Measurements from ENCODE around the gene TFDP2. TPM values are rescaled to one million over a fixed set of nuclear protein-coding genes. Genes with fewer than 3 reads are reported as not detected.

The TFDP2 gene
- total and polyA plus RNA-seq, 2 experiments from 2014 or later = 150 to 410 TPM

GRCh38 chr3:142127941-142128658 lies 21.2 kb downstream of the TFDP2 start:
- Histone ChIP-seq H3K79me2 (replicated peaks; ENCODE audit: insufficient read depth) (no peaks in the 10 kb centered on the region), H3K4me1 (ENCODE audit: insufficient read depth) (no peaks in the 10 kb centered on the region), H2AFZ (no peak overlapping the region), H3K9me2 (ENCODE audit: insufficient read depth) (no peaks in the 10 kb centered on the region), H3K4me2 (no peak overlapping the region), H3K4me3 (no peak overlapping the region), H4K20me1 (replicated peaks; ENCODE audit: insufficient read depth) (no peaks in the 10 kb centered on the region), H3K27me3 (ENCODE audit: insufficient read depth) (no peaks in the 10 kb centered on the region), H3K36me3 (ENCODE audit: insufficient read depth) (no peaks in the 10 kb centered on the region), H3F3A (replicated peaks; ENCODE audit: low read depth) (no peaks in the 10 kb centered on the region), H3K27ac (ENCODE audit: low read depth) (peak overlapping the region; percentile 75)
- Mint-ChIP-seq H3K36me3 (ENCODE audit: low read depth) (no peaks in the 10 kb centered on the region), H3K4me3 (no peak overlapping the region), H3K4me1 (peaks cover 5% of the 10 kb centered on the region; the same call in 2 of the 3 replicates), H3K9me3 (no peaks in the 10 kb centered on the region), H3K27me3 (ENCODE audit: insufficient read depth, low read depth, poor library complexity) (peaks cover 2% of the 10 kb centered on the region), H3K27ac (peak overlapping the region; percentile 53)
- TF ChIP-seq EZH2 (IDR thresholded peaks at IDR 0.05; ENCODE audit: low read depth, unreplicated experiment) = no peak
- TF ChIP-seq NANOG (IDR thresholded peaks at IDR 0.05; ENCODE audit: borderline replicate concordance) = no peak
- TF ChIP-seq ZNF462 (CRISPR knock-in tag; IDR thresholded peaks at IDR 0.05) = no peak
- no peak for TF ChIP-seq CREB1 (CRISPR knock-in tag; IDR thresholded peaks at IDR 0.05; ENCODE audit: low read depth)
- TF ChIP-seq ETS1 (IDR thresholded peaks at IDR 0.05) = no peak
- TF ChIP-seq CTCF (conservative IDR thresholded peaks at IDR 0.05; ENCODE audit: low read depth in 2 of 2) = no peak
- TF ChIP-seq POLR2AphosphoS5 (IDR thresholded peaks at IDR 0.05; ENCODE audit: low read depth) = no peak
- ATAC-seq (peak; percentile 76), DNase-seq (ENCODE audit: low spot score) (peak; percentile 27)

All from GM23338 (cell line).